Hepatocyte (in vitro differentiated cells): ENCODE measurements around the gene RTN4RL2.

Source experiments
- CTCF ChIP-seq: fragments of 200-600 bp; sonication (generic); IDR thresholded peaks from 2 replicates; pipeline ENCODE4 v1.5.1; 2016; ENCODE audit warnings: antibody characterized with exemption, mild to moderate bottlenecking; ENCODE audit not compliant: poor library complexity
- EZH2 ChIP-seq: fragments of 200-600 bp; sonication (generic); IDR thresholded peaks from 2 replicates; pipeline ENCODE4 v1.6.1; 2016; ENCODE audit warnings: antibody characterized with exemption, mild to moderate bottlenecking, borderline replicate concordance
- EZH2phosphoT487 ChIP-seq: fragments of 200-600 bp; sonication (generic); IDR thresholded peaks from one replicate; pipeline ENCODE4 v1.6.1; 2018; ENCODE audit warnings: antibody characterized with exemption, mild to moderate bottlenecking, low read depth, moderate library complexity; ENCODE audit not compliant: unreplicated experiment, severe bottlenecking

DNA sequence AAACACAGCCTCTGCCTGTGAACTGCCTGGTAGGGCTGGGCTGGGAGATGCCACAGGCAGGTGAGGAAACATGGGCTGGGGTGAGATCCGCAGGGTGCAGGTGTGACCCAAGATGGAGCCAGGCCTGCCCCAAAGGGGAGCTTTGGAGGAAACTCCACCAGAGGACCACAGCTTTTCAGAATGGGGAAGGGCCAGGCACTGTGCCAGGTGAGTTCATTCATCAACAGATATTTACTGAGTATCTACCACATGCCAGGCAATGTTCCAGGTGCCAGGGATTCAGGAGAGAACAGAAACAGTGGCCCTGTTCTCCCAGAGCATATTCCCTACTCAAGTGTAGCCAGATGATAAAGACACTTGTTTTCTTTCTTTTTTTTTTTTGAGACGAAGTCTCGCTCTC is 11.2 kb downstream of the RTN4RL2 start:
- no peak for TF ChIP-seq CTCF
- no peak for TF ChIP-seq EZH2
- TF ChIP-seq EZH2phosphoT487 = no peak
